ENCODE data around the gene SYVN1.

Gene SYVN1

DNA sequence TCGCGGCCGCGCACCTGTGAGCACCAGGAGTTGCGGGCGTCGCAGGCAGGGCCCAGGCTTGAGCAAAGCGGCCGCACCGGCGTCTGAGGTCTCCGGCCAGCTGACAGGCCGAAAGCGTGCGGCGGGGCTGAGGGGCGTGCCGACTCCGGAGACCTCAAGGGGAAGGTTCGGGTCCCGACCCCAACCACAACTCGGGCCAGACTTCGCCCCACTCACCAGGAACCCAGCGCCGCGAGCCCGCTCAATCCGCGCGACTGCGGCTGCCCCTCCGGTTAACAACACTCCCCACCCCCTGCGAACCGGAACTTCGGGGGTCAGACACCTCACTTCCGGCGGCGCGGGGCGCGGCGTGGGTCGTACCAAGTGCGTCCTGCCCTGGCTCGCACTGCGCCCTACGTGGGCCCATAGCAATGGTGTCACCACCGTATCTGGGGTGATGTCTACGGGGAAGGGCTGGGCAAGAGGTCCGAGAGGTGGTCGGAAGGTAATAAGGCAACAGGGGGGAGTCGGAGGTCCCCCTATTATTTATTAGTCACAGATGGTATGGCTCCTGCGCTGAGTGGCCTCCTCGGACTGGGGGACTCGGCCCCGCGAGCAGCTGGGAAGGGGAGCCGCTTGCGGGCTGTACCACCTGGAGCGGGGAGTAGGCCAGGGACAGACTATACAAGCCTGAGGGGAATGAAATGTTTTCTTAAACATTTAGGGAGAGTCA is at the start of gene SYVN1:
Gene SYVN1, minus strand, starts transcription at position 280 of the 712 bp plus-strand sequence. CDS start 918 bp downstream, outside the sequence.
- CTCF ChIA-PET, result interaction anchor here (0.6 to 2.3 kb wide), 6 partner anchors 13 to 120 kb away, joined by 3 to 7 read pairs (median 4); partner anchors contain the start of genes ARL2 and CAPN1
- POLR2A ChIA-PET, result interaction anchor here (0.5 to 4.5 kb wide), 20 partner anchors 10 to 863 kb away, joined by 3 to 57 read pairs (median 4); partner anchors contain the start of genes ARL2, CAPN1, CDC42BPG and FAU
- Histone ChIP-seq H3K27ac (ENCODE audit: extremely low read depth, low read depth, low read length) (peak within 1 kb of the TSS; percentile 83), H3K4me1 (ENCODE audit: control insufficient read depth, insufficient read depth, low read length) (no peaks in the 10 kb centered on the region; the same call in 1 of the 2 replicates), H3K4me3 (ENCODE audit: low read depth, low read length) (peak within 1 kb of the TSS; percentile 81), H3K36me3 (ENCODE audit: control insufficient read depth in 2 of 2, insufficient read depth in 1 of 2, low read length in 2 of 2) (peaks cover 0 to 37% of the 10 kb centered on the region in 2 experiments; a peak in 1 of 3 replicates), H3K9me3 (ENCODE audit: control insufficient read depth, insufficient read depth, low read depth, low read length) (no peaks in the 10 kb centered on the region)
- TF ChIP-seq ZNF707 (tag by site-specific recombination; IDR thresholded peaks at IDR 0.05) (no peak), GLIS1 (tag by site-specific recombination; IDR thresholded peaks at IDR 0.05) (peak; percentile 90), ZBTB7A (tag by site-specific recombination; IDR thresholded peaks at IDR 0.05; ENCODE audit: low read depth) (peak; percentile 61), KLF16 (tag by site-specific recombination; IDR thresholded peaks at IDR 0.05) (peak; percentile 74), ZNF335 (tag by site-specific recombination; conservative IDR thresholded peaks at IDR 0.05) (peak; percentile 46; the same call in 1 of the 2 replicates), ZNF768 (tag by site-specific recombination; IDR thresholded peaks at IDR 0.05) (no peak), SP3 (tag by site-specific recombination; IDR thresholded peaks at IDR 0.05) (peak; percentile 54), ZBTB20 (tag by site-specific recombination; IDR thresholded peaks at IDR 0.05) (0 out of 2 replicates have a peak, but pooled peaks have one; percentile 15), ZNF521 (tag by site-specific recombination; IDR thresholded peaks at IDR 0.05) (no peak), KLF10 (tag by site-specific recombination; IDR thresholded peaks at IDR 0.05) (peak; percentile 23; the same call in 1 of the 2 replicates), BCL11B (tag by site-specific recombination; IDR thresholded peaks at IDR 0.05; ENCODE audit: low read depth) (peak; percentile 42; the same call in 1 of the 2 replicates), ZNF660 (tag by site-specific recombination; IDR thresholded peaks at IDR 0.05) (peak; percentile 46; the same call in 1 of the 2 replicates), GLIS2 (tag by site-specific recombination; IDR thresholded peaks at IDR 0.05) (peak; percentile 94), ZFP41 (tag by site-specific recombination; IDR thresholded peaks at IDR 0.05; ENCODE audit: borderline replicate concordance) (no peak), ZNF140 (tag by site-specific recombination; IDR thresholded peaks at IDR 0.05) (no peak), ZNF391 (tag by site-specific recombination; IDR thresholded peaks at IDR 0.05; ENCODE audit: borderline replicate concordance, low read depth) (peak; percentile 53; the same call in 1 of the 2 replicates), ZNF701 (tag by site-specific recombination; IDR thresholded peaks at IDR 0.05) (no peak), ZNF776 (tag by site-specific recombination; IDR thresholded peaks at IDR 0.05; ENCODE audit: borderline replicate concordance) (no peak), HOXD13 (CRISPR knock-in tag; IDR thresholded peaks at IDR 0.05; ENCODE audit: borderline replicate concordance) (no peak), ZNF24 (tag by site-specific recombination; IDR thresholded peaks at IDR 0.05) (peak; percentile 70), YY1 (tag by site-specific recombination; IDR thresholded peaks at IDR 0.05) (peak; percentile 36; the same call in 1 of the 2 replicates), ZNF175 (tag by site-specific recombination; IDR thresholded peaks at IDR 0.05) (no peak), ZNF558 (tag by site-specific recombination; IDR thresholded peaks at IDR 0.05) (no peak), ZBTB21 (tag by site-specific recombination; IDR thresholded peaks at IDR 0.05) (peak; percentile 38), ZNF571 (tag by site-specific recombination; IDR thresholded peaks at IDR 0.05) (no peak), PRDM10 (tag by site-specific recombination; IDR thresholded peaks at IDR 0.05) (peak; percentile 100), WT1 (tag by site-specific recombination; IDR thresholded peaks at IDR 0.05) (peak; percentile 50; the same call in 1 of the 2 replicates), FEZF1 (tag by site-specific recombination; IDR thresholded peaks at IDR 0.05) (no peak; the same call in 1 of the 2 replicates), ZEB2 (tag by site-specific recombination; IDR thresholded peaks at IDR 0.05) (peak; percentile 96)
- TF ChIP-seq, protein P1, sequence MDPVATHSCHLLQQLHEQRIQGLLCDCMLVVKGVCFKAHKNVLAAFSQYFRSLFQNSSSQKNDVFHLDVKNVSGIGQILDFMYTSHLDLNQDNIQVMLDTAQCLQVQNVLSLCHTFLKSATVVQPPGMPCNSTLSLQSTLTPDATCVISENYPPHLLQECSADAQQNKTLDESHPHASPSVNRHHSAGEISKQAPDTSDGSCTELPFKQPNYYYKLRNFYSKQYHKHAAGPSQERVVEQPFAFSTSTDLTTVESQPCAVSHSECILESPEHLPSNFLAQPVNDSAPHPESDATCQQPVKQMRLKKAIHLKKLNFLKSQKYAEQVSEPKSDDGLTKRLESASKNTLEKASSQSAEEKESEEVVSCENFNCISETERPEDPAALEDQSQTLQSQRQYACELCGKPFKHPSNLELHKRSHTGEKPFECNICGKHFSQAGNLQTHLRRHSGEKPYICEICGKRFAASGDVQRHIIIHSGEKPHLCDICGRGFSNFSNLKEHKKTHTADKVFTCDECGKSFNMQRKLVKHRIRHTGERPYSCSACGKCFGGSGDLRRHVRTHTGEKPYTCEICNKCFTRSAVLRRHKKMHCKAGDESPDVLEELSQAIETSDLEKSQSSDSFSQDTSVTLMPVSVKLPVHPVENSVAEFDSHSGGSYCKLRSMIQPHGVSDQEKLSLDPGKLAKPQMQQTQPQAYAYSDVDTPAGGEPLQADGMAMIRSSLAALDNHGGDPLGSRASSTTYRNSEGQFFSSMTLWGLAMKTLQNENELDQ (tag by site-specific recombination; IDR thresholded peaks at IDR 0.05; ENCODE audit: low read depth), result no peak
- TF ChIP-seq, protein P2, sequence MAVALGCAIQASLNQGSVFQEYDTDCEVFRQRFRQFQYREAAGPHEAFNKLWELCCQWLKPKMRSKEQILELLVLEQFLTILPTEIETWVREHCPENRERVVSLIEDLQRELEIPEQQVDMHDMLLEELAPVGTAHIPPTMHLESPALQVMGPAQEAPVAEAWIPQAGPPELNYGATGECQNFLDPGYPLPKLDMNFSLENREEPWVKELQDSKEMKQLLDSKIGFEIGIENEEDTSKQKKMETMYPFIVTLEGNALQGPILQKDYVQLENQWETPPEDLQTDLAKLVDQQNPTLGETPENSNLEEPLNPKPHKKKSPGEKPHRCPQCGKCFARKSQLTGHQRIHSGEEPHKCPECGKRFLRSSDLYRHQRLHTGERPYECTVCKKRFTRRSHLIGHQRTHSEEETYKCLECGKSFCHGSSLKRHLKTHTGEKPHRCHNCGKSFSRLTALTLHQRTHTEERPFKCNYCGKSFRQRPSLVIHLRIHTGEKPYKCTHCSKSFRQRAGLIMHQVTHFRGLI (tag by site-specific recombination; IDR thresholded peaks at IDR 0.05), result no peak

All from HEK293 (cell line).